ENCODE results near the gene ZMYND10.

Gene ZMYND10

GRCh38 chr3:50369012-50369670 lies 23.6 kb upstream of the ZMYND10 start:
- Histone ChIP-seq H3K4me2 (ENCODE audit: low read length, poor library complexity, severe bottlenecking) (no peak overlapping the region), H2BK120ac (ENCODE audit: low read depth, low read length) (no peak overlapping the region), H2BK15ac (ENCODE audit: low read depth, poor library complexity, severe bottlenecking) (no peak overlapping the region), H2BK5ac (ENCODE audit: low read depth, low read length, poor library complexity, severe bottlenecking) (no peak overlapping the region), H3K14ac (ENCODE audit: low read length in 2 of 2) (no peak overlapping the region), H4K91ac (ENCODE audit: low read length) (no peak overlapping the region), H3K36me3 (ENCODE audit: control insufficient read depth in 1 of 2, insufficient read depth in 2 of 2, low read depth in 1 of 2, low read length in 2 of 2) (peaks cover 0 to 2% of the 10 kb centered on the region in 2 experiments), H3K4ac (ENCODE audit: low read depth in 1 of 2, low read length in 2 of 2) (no peak overlapping the region), H2BK12ac (ENCODE audit: low read length in 2 of 2) (no peak overlapping the region), H3K23ac (ENCODE audit: low read length in 2 of 2) (no peak overlapping the region), H3K27ac (ENCODE audit: low read length, poor library complexity, severe bottlenecking) (no peak overlapping the region), H3K18ac (ENCODE audit: low read depth in 1 of 2, low read length in 2 of 2) (no peak overlapping the region), H3K4me1 (ENCODE audit: control insufficient read depth, insufficient read depth, low read depth, low read length) (peaks cover 12% of the 10 kb centered on the region), H2AK5ac (ENCODE audit: low read length, severe bottlenecking) (no peak overlapping the region), H3K9me3 (ENCODE audit: control insufficient read depth, low read length) (no peaks in the 10 kb centered on the region), H2AFZ (ENCODE audit: low read depth, low read length) (no peak overlapping the region), H3K4me3 (ENCODE audit: insufficient read depth in 1 of 2, low read depth in 1 of 2, low read length in 2 of 2) (no peak overlapping the region), H3K27me3 (ENCODE audit: control insufficient read depth in 1 of 2, insufficient read depth in 1 of 2, low read length in 2 of 2) (peaks cover 24 to 74% of the 10 kb centered on the region in 2 experiments), H3K79me1 (replicated peaks; ENCODE audit: low read length, poor library complexity, severe bottlenecking) (no peaks in the 10 kb centered on the region), H3K9ac (ENCODE audit: low read length) (no peak overlapping the region), H4K8ac (ENCODE audit: low read length) (no peak overlapping the region)
- no peak for DNase-seq
- WGBS = 60% methylated on average over 9 of the region's 9 CpGs

- Histone ChIP-seq H3K9me3 (ENCODE audit: control insufficient read depth, low read length) (no peaks in the 10 kb centered on the region), H2BK12ac (ENCODE audit: low read length in 2 of 2) (no peak overlapping the region), H3K27me3 (ENCODE audit: control insufficient read depth in 1 of 2, insufficient read depth in 1 of 2, low read length in 2 of 2) (peaks cover 8 to 50% of the 10 kb centered on the region in 2 experiments), H3K79me1 (replicated peaks; ENCODE audit: low read length, poor library complexity, severe bottlenecking) (no peaks in the 10 kb centered on the region), H3K4me1 (ENCODE audit: control insufficient read depth, insufficient read depth, low read depth, low read length) (peaks cover 13% of the 10 kb centered on the region), H3K9ac (ENCODE audit: low read length) (no peak overlapping the region), H3K23ac (ENCODE audit: low read length in 2 of 2) (no peak overlapping the region), H3K4ac (ENCODE audit: low read depth in 1 of 2, low read length in 2 of 2) (no peak overlapping the region), H3K27ac (ENCODE audit: low read length, poor library complexity, severe bottlenecking) (no peak overlapping the region), H3K18ac (ENCODE audit: low read depth in 1 of 2, low read length in 2 of 2) (peak overlapping the region in 1 of 2 experiments; percentile 25), H4K8ac (ENCODE audit: low read length) (no peak overlapping the region), H2AFZ (ENCODE audit: low read depth, low read length) (no peak overlapping the region), H4K91ac (ENCODE audit: low read length) (no peak overlapping the region), H3K4me2 (ENCODE audit: low read length, poor library complexity, severe bottlenecking) (peak overlapping the region; percentile 83), H2BK15ac (ENCODE audit: low read depth, poor library complexity, severe bottlenecking) (no peak overlapping the region), H2BK120ac (ENCODE audit: low read depth, low read length) (no peak overlapping the region), H2BK5ac (ENCODE audit: low read depth, low read length, poor library complexity, severe bottlenecking) (no peak overlapping the region), H3K14ac (ENCODE audit: low read length in 2 of 2) (no peak overlapping the region), H3K4me3 (ENCODE audit: insufficient read depth in 1 of 2, low read depth in 1 of 2, low read length in 2 of 2) (peak overlapping the region in 1 of 2 experiments; percentile 70), H3K36me3 (ENCODE audit: control insufficient read depth in 1 of 2, insufficient read depth in 2 of 2, low read depth in 1 of 2, low read length in 2 of 2) (no peaks in the 10 kb centered on the region), H2AK5ac (ENCODE audit: low read length, severe bottlenecking) (no peak overlapping the region)
- WGBS = 63% methylated on average over 5 of the region's 5 CpGs
- no peak for DNase-seq
Measured at GRCh38 chr3:50365842-50366220, 20.3 kb upstream of the ZMYND10 start.

- H3K14ac ChIP-seq (ENCODE audit: low read length in 2 of 2) = peak overlapping the region in 1 of 2 experiments; percentile 37
- H3K79me1 ChIP-seq (replicated peaks; ENCODE audit: low read length, poor library complexity, severe bottlenecking) = no peaks in the 10 kb centered on the region
- no peak overlapping the region for H3K27ac ChIP-seq (ENCODE audit: low read length, poor library complexity, severe bottlenecking)
- no peak overlapping the region for H2BK5ac ChIP-seq (ENCODE audit: low read depth, low read length, poor library complexity, severe bottlenecking)
- 4% methylated on average over 31 of the region's 53 CpGs for WGBS
- no peaks in the 10 kb centered on the region for H3K9me3 ChIP-seq (ENCODE audit: control insufficient read depth, low read length)
- peaks cover 13% of the 10 kb centered on the region for H3K4me1 ChIP-seq (ENCODE audit: control insufficient read depth, insufficient read depth, low read depth, low read length)
- no peak overlapping the region for H2AK5ac ChIP-seq (ENCODE audit: low read length, severe bottlenecking)
- peak overlapping the region; percentile 48 for H2AFZ ChIP-seq (ENCODE audit: low read depth, low read length)
- H4K8ac ChIP-seq (ENCODE audit: low read length) = peak overlapping the region; percentile 47
- peak; percentile 66 for DNase-seq
- peak overlapping the region; percentile 6 for H2BK15ac ChIP-seq (ENCODE audit: low read depth, poor library complexity, severe bottlenecking)
- H3K27me3 ChIP-seq (ENCODE audit: control insufficient read depth in 1 of 2, insufficient read depth in 1 of 2, low read length in 2 of 2) = peaks cover 6 to 45% of the 10 kb centered on the region in 2 experiments
- H2BK120ac ChIP-seq (ENCODE audit: low read depth, low read length) = no peak overlapping the region
- H3K4ac ChIP-seq (ENCODE audit: low read depth in 1 of 2, low read length in 2 of 2) = no peak overlapping the region
- no peaks in the 10 kb centered on the region for H3K36me3 ChIP-seq (ENCODE audit: control insufficient read depth in 1 of 2, insufficient read depth in 2 of 2, low read depth in 1 of 2, low read length in 2 of 2)
- no peak overlapping the region for H2BK12ac ChIP-seq (ENCODE audit: low read length in 2 of 2)
- no peak overlapping the region for H3K23ac ChIP-seq (ENCODE audit: low read length in 2 of 2)
- peak overlapping the region; percentile 53 to 73 for H3K4me3 ChIP-seq (ENCODE audit: insufficient read depth in 1 of 2, low read depth in 1 of 2, low read length in 2 of 2)
- H3K4me2 ChIP-seq (ENCODE audit: low read length, poor library complexity, severe bottlenecking) = peak overlapping the region; percentile 83
- no peak overlapping the region for H4K91ac ChIP-seq (ENCODE audit: low read length)
- H3K9ac ChIP-seq (ENCODE audit: low read length) = no peak overlapping the region
- H3K18ac ChIP-seq (ENCODE audit: low read depth in 1 of 2, low read length in 2 of 2) = peak overlapping the region in 1 of 2 experiments; percentile 25
Measured at GRCh38 chr3:50365080-50365841, 19.7 kb upstream of the ZMYND10 start.

- Histone ChIP-seq H3K4me3 (ENCODE audit: insufficient read depth in 1 of 2, low read depth in 1 of 2, low read length in 2 of 2) (peak overlapping the region; percentile 48 to 73), H3K14ac (ENCODE audit: low read length in 2 of 2) (peak overlapping the region in 1 of 2 experiments; percentile 53), H3K18ac (ENCODE audit: low read depth in 1 of 2, low read length in 2 of 2) (peak overlapping the region; percentile 8 to 54), H3K9me3 (ENCODE audit: control insufficient read depth, low read length) (no peaks in the 10 kb centered on the region), H3K4me1 (ENCODE audit: control insufficient read depth, insufficient read depth, low read depth, low read length) (peaks cover 15% of the 10 kb centered on the region), H4K91ac (ENCODE audit: low read length) (no peak overlapping the region), H3K9ac (ENCODE audit: low read length) (peak overlapping the region; percentile 63), H2AK5ac (ENCODE audit: low read length, severe bottlenecking) (no peak overlapping the region), H2BK15ac (ENCODE audit: low read depth, poor library complexity, severe bottlenecking) (peak overlapping the region; percentile 6), H3K27ac (ENCODE audit: low read length, poor library complexity, severe bottlenecking) (no peak overlapping the region), H3K36me3 (ENCODE audit: control insufficient read depth in 1 of 2, insufficient read depth in 2 of 2, low read depth in 1 of 2, low read length in 2 of 2) (no peaks in the 10 kb centered on the region), H2BK12ac (ENCODE audit: low read length in 2 of 2) (no peak overlapping the region), H2BK5ac (ENCODE audit: low read depth, low read length, poor library complexity, severe bottlenecking) (no peak overlapping the region), H3K79me1 (replicated peaks; ENCODE audit: low read length, poor library complexity, severe bottlenecking) (no peaks in the 10 kb centered on the region), H3K4me2 (ENCODE audit: low read length, poor library complexity, severe bottlenecking) (peak overlapping the region; percentile 46), H4K8ac (ENCODE audit: low read length) (peak overlapping the region; percentile 78), H3K4ac (ENCODE audit: low read depth in 1 of 2, low read length in 2 of 2) (no peak overlapping the region), H2BK120ac (ENCODE audit: low read depth, low read length) (no peak overlapping the region), H3K27me3 (ENCODE audit: control insufficient read depth in 1 of 2, insufficient read depth in 1 of 2, low read length in 2 of 2) (peaks cover 6 to 39% of the 10 kb centered on the region in 2 experiments), H2AFZ (ENCODE audit: low read depth, low read length) (peak overlapping the region; percentile 84), H3K23ac (ENCODE audit: low read length in 2 of 2) (no peak overlapping the region)
- no peak for DNase-seq
- WGBS = 10% methylated on average over 32 of the region's 48 CpGs
Measured at GRCh38 chr3:50364573-50365079, 19.1 kb upstream of the ZMYND10 start.

Data from mesenchymal stem cell (in vitro differentiated cells and primary cell).